Activated T-helper 1 cell treated with Interleukin-2 at 50 U/mL for 16 hours (primary cell): ENCODE results near the gene CTDSP2.
"Not testable (repeated sequence)": the region's sequence is repeated elsewhere in the genome, so short reads cannot be mapped to it uniquely, and the experiment has no call there.

Source experiments
- DNase-seq: peaks from one replicate; pipeline ENCODE4 v3.0.0-alpha.2; 2020; ENCODE audit warnings: low read depth

The CTDSP2 gene

GRCh38 chr12:57852620-57853500 lies 6.3 kb upstream of the CTDSP2 start:
- no peak for DNase-seq

- DNase-seq = no peak
Measured at GRCh38 chr12:57852200-57852599, 5.7 kb upstream of the CTDSP2 start.

- DNase-seq = no peak
Measured at GRCh38 chr12:57851552-57851951, 5.0 kb upstream of the CTDSP2 start.

GRCh38 chr12:57850854-57851430 lies 4.4 kb upstream of the CTDSP2 start:
- no peak for DNase-seq

- DNase-seq = not testable (repeated sequence)
Measured at GRCh38 chr12:57849447-57849846, 2.9 kb upstream of the CTDSP2 start.

GRCh38 chr12:57849035-57849434 lies 2.5 kb upstream of the CTDSP2 start:
- no peak for DNase-seq

- DNase-seq = no peak
Measured at GRCh38 chr12:57848208-57848607, 1.7 kb upstream of the CTDSP2 start.

GRCh38 chr12:57846285-57846576 lies 298 bp downstream of the CTDSP2 start:
- peak; percentile 14 for DNase-seq

- peak; percentile 43 for DNase-seq
Measured at GRCh38 chr12:57845478-57846284, 848 bp downstream of the CTDSP2 start.

GRCh38 chr12:57844709-57845477 lies 1.6 kb downstream of the CTDSP2 start:
- DNase-seq = no peak

- DNase-seq = no peak
Measured at GRCh38 chr12:57842342-57843294, 3.9 kb downstream of the CTDSP2 start.

- DNase-seq = no peak
Measured at GRCh38 chr12:57841445-57841844, 5.1 kb downstream of the CTDSP2 start.

- DNase-seq = no peak
Measured at GRCh38 chr12:57840726-57841125, 5.8 kb downstream of the CTDSP2 start.

GRCh38 chr12:57839996-57840395 lies 6.5 kb downstream of the CTDSP2 start:
- no peak for DNase-seq

GRCh38 chr12:57838594-57839302 lies 7.8 kb downstream of the CTDSP2 start:
- DNase-seq = no peak

GRCh38 chr12:57837864-57838562 lies 8.5 kb downstream of the CTDSP2 start:
- no peak for DNase-seq

- no peak for DNase-seq
Measured at GRCh38 chr12:57836442-57837375, 9.8 kb downstream of the CTDSP2 start.
